MM.1S (cell line): Measurements from ENCODE around the gene ERICH6.

Experiments
- EZH2phosphoT487 ChIP-seq: fragments of 300-600 bp; sonication (generic); IDR thresholded peaks from 2 replicates; pipeline ENCODE4 v1.6.1; 2018; ENCODE audit warnings: antibody characterized with exemption, low read length
- TF ChIP-seq, protein P1 (sequence below): fragments of 300-600 bp; sonication (generic); IDR thresholded peaks from 2 replicates; pipeline ENCODE4 v1.5.1; 2016; ENCODE audit warnings: antibody characterized with exemption, low read length, mixed read lengths

GRCh38 chr3:150742141-150742523 lies 38.4 kb upstream of the ERICH6 start:
- no peak for TF ChIP-seq EZH2phosphoT487
- TF ChIP-seq, protein P1, sequence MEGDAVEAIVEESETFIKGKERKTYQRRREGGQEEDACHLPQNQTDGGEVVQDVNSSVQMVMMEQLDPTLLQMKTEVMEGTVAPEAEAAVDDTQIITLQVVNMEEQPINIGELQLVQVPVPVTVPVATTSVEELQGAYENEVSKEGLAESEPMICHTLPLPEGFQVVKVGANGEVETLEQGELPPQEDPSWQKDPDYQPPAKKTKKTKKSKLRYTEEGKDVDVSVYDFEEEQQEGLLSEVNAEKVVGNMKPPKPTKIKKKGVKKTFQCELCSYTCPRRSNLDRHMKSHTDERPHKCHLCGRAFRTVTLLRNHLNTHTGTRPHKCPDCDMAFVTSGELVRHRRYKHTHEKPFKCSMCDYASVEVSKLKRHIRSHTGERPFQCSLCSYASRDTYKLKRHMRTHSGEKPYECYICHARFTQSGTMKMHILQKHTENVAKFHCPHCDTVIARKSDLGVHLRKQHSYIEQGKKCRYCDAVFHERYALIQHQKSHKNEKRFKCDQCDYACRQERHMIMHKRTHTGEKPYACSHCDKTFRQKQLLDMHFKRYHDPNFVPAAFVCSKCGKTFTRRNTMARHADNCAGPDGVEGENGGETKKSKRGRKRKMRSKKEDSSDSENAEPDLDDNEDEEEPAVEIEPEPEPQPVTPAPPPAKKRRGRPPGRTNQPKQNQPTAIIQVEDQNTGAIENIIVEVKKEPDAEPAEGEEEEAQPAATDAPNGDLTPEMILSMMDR: no peak
